Vagina (tissue), 2 donors: ENCODE data around the gene L1CAM.

Experiments used
- POLR2A ChIP-seq, 2 donors: fragments of 450-650 bp; IDR thresholded peaks; one replicate each; pipeline ENCODE4 v1.6.1; 2017; ENCODE audit warnings: antibody characterized with exemption in 2 of 2, mild to moderate bottlenecking in 2 of 2, moderate library complexity in 2 of 2
- TF ChIP-seq, protein P1 (sequence below), 3 experiments: fragments of 450-650 bp in 2 of 3; fragments of 200-600 bp in 1 of 3; sonication (generic) in 1 of 3; IDR thresholded peaks; one replicate each; pipeline ENCODE4 v1.5.1; 2017 to 2019; ENCODE audit warnings: antibody characterized with exemption in 3 of 3, mild to moderate bottlenecking in 2 of 3, moderate library complexity in 2 of 3

DNA sequence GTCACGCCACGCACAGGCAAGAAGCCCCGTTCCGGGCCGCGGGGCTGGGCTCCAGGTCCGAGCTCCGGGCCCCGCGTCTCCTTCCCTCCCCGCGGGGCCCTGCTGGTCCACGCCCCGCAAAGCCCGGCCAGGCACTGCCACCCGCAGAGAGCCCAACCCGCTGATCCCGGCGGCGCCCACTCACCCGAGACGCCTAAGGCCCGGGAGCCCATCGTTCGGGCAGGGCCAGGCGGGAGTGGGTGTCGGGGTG, 56.5 kb downstream of the L1CAM start:
- TF ChIP-seq, protein P1, sequence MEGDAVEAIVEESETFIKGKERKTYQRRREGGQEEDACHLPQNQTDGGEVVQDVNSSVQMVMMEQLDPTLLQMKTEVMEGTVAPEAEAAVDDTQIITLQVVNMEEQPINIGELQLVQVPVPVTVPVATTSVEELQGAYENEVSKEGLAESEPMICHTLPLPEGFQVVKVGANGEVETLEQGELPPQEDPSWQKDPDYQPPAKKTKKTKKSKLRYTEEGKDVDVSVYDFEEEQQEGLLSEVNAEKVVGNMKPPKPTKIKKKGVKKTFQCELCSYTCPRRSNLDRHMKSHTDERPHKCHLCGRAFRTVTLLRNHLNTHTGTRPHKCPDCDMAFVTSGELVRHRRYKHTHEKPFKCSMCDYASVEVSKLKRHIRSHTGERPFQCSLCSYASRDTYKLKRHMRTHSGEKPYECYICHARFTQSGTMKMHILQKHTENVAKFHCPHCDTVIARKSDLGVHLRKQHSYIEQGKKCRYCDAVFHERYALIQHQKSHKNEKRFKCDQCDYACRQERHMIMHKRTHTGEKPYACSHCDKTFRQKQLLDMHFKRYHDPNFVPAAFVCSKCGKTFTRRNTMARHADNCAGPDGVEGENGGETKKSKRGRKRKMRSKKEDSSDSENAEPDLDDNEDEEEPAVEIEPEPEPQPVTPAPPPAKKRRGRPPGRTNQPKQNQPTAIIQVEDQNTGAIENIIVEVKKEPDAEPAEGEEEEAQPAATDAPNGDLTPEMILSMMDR (IDR thresholded peaks at IDR 0.05): no peak
- TF ChIP-seq POLR2A (IDR thresholded peaks at IDR 0.05): no peak
